Measurements from ENCODE around the gene LSMEM2. TPM values are rescaled to one million over a fixed set of nuclear protein-coding genes. Genes with fewer than 3 reads are reported as not detected.

LSMEM2 gene
- total RNA-seq, 2 experiments from 2014 or later = 0.22 TPM; not detected in 1

DNA sequence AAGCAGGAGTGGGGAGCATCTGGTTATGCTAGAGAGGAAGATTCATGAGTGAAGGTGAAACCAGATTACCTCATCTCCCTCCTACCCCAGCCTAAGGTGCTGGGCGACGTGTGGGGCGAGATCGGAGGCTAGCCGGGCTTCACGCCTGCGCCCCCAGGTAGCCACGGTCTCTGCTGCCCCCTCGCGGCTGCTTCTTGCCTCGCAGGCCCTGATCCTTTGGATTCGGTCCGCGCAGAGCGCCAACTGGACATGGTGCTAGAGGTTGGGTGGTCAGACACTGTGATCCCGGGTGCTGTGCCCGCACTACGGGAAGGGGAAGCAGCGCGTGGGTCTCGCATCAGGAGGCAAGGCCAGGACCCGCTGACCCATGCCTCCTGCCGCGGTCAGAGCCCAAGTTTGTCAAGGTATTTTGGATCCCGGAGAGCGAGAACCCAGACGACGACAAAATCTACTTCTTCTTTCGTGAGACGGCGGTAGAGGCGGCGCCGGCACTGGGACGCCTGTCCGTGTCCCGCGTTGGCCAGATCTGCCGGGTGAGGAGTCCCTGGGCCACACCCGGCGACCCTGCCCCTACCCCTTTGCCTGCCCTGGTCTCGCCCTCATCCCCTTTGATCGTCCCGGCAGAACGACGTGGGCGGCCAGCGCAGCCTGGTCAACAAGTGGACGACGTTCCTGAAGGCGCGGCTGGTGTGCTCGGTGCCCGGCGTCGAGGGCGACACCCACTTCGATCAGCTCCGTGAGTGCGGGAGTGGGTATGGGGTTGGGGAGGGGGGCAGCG lies 5.8 kb upstream of the LSMEM2 start:
- DNase-seq (peak; percentile 70 to 92 (median 84)), ATAC-seq (ENCODE audit: poor library complexity) (peak; percentile 78)
- intact Hi-C loops (cut with DNase I, micrococcal nuclease) = loop anchor here (1.0 to 10.0 kb wide), 6 partner anchors 26 to 272 kb away; no protein-coding TSS in a partner anchor
- Mint-ChIP-seq H3K4me1 (ENCODE audit: low read depth) (peaks cover 30% of the 10 kb centered on the region), H3K4me3 (peak overlapping the region; percentile 48), H3K27ac (no peak overlapping the region), H3K36me3 (ENCODE audit: low read depth) (no peaks in the 10 kb centered on the region), H3K27me3 (peaks cover 52% of the 10 kb centered on the region), H3K9me3 (no peaks in the 10 kb centered on the region)
- Histone ChIP-seq H3K9me3 (ENCODE audit: control insufficient read depth in 1 of 2, insufficient read depth in 1 of 2, low read length in 2 of 2) (peaks cover 0 to 17% of the 10 kb centered on the region in 2 experiments), H3K4me1 (ENCODE audit: insufficient read depth, low read length) (peaks cover 40% of the 10 kb centered on the region), H3K36me3 (ENCODE audit: insufficient read depth, low read length) (no peaks in the 10 kb centered on the region), H3K27me3 (ENCODE audit: control insufficient read depth in 1 of 2, insufficient read depth in 2 of 2, low read length in 2 of 2) (peaks cover 35 to 45% of the 10 kb centered on the region in 2 experiments), H3K27ac (ENCODE audit: low read depth in 1 of 2, low read length in 2 of 2) (no peak overlapping the region), H3K4me3 (ENCODE audit: low read length) (peak overlapping the region; percentile 6)
- POLR2A ChIA-PET = no interaction called here
- peak; percentile 92 for TF ChIP-seq CTCF (IDR thresholded peaks at IDR 0.05)
- CTCF ChIA-PET = interaction anchor here (0.9 kb wide), 1 partner anchor 78 kb away, joined by 3 read pairs; no protein-coding TSS in a partner anchor

- Histone ChIP-seq H3K4me3 (ENCODE audit: low read length) (no peak overlapping the region), H3K36me3 (ENCODE audit: insufficient read depth, low read length) (no peaks in the 10 kb centered on the region), H3K9me3 (ENCODE audit: control insufficient read depth in 1 of 2, insufficient read depth in 1 of 2, low read length in 2 of 2) (peaks cover 0 to 17% of the 10 kb centered on the region in 2 experiments), H3K4me1 (ENCODE audit: insufficient read depth, low read length) (peaks cover 40% of the 10 kb centered on the region), H3K27ac (ENCODE audit: low read depth in 1 of 2, low read length in 2 of 2) (no peak overlapping the region), H3K27me3 (ENCODE audit: control insufficient read depth in 1 of 2, insufficient read depth in 2 of 2, low read length in 2 of 2) (peaks cover 35 to 45% of the 10 kb centered on the region in 2 experiments)
- Mint-ChIP-seq H3K9me3 (no peaks in the 10 kb centered on the region), H3K27me3 (peaks cover 52% of the 10 kb centered on the region), H3K4me1 (ENCODE audit: low read depth) (peaks cover 30% of the 10 kb centered on the region), H3K4me3 (no peak overlapping the region), H3K27ac (no peak overlapping the region), H3K36me3 (ENCODE audit: low read depth) (no peaks in the 10 kb centered on the region)
- ATAC-seq (ENCODE audit: poor library complexity) (no peak), DNase-seq (no peak)
- ChIA-PET POLR2A (no interaction called here), CTCF (no interaction called here)
- no peak for TF ChIP-seq CTCF (IDR thresholded peaks at IDR 0.05)
- intact Hi-C loops (cut with DNase I, micrococcal nuclease) = loop anchor here (1.0 to 10.0 kb wide), 7 partner anchors 27 to 271 kb away; no protein-coding TSS in a partner anchor
These were observed 5.2 kb upstream of the LSMEM2 start for GRCh38 chr3:50273689-50274065.

GRCh38 chr3:50274371-50275104 lies 4.3 kb upstream of the LSMEM2 start:
- H3K9me3 Mint-ChIP-seq = no peaks in the 10 kb centered on the region
- no peak overlapping the region for H3K27ac Mint-ChIP-seq
- ATAC-seq (ENCODE audit: poor library complexity) (peak; percentile 62), DNase-seq (peak; percentile 36 to 87 (median 66))
- POLR2A ChIA-PET = interaction anchor here (0.9 kb wide), 1 partner anchor 28 kb away, joined by 3 read pairs; no protein-coding TSS in a partner anchor
- Histone ChIP-seq H3K27me3 (ENCODE audit: control insufficient read depth in 1 of 2, insufficient read depth in 2 of 2, low read length in 2 of 2) (peaks cover 37 to 45% of the 10 kb centered on the region in 2 experiments), H3K27ac (ENCODE audit: low read depth in 1 of 2, low read length in 2 of 2) (no peak overlapping the region), H3K9me3 (ENCODE audit: control insufficient read depth in 1 of 2, insufficient read depth in 1 of 2, low read length in 2 of 2) (peaks cover 0 to 17% of the 10 kb centered on the region in 2 experiments), H3K36me3 (ENCODE audit: insufficient read depth, low read length) (no peaks in the 10 kb centered on the region), H3K4me1 (ENCODE audit: insufficient read depth, low read length) (peaks cover 40% of the 10 kb centered on the region), H3K4me3 (ENCODE audit: low read length) (no peak overlapping the region)
- H3K4me3 Mint-ChIP-seq = no peak overlapping the region
- peak; percentile 75 for TF ChIP-seq CTCF (IDR thresholded peaks at IDR 0.05)
- peaks cover 30% of the 10 kb centered on the region for H3K4me1 Mint-ChIP-seq (ENCODE audit: low read depth)
- H3K27me3 Mint-ChIP-seq = peaks cover 50% of the 10 kb centered on the region
- no peaks in the 10 kb centered on the region for H3K36me3 Mint-ChIP-seq (ENCODE audit: low read depth)
- CTCF ChIA-PET = interaction anchor here (1.2 to 2.6 kb wide), 5 partner anchors 9 to 80 kb away, joined by 3 to 11 read pairs (median 4); no protein-coding TSS in a partner anchor
- intact Hi-C loops (cut with DNase I, micrococcal nuclease) = loop anchor here (1.0 to 10.0 kb wide), 3 partner anchors 50 to 270 kb away; no protein-coding TSS in a partner anchor

All from CD4-positive, alpha-beta T cell (primary cell).